Uterus (tissue), 4 donors: ENCODE data around the gene KAT5. TPM values are rescaled to one million over a fixed set of nuclear protein-coding genes. Genes with fewer than 3 reads are reported as not detected.

ENCODE experiments used
- small RNA-seq: library from RNA; depleted of rRNA; stranded (forward); fragments of <200 nt; gene quantifications from one replicate; pipeline ENCODE3, GENCODE V24; 2016
- total RNA-seq, 4 donors: library from RNA; depleted of rRNA in 3 of 4; stranded (reverse); fragments of >200 nt in 3 of 4; gene quantifications; one replicate each; pipeline versions ENCODE4 v1.1.0 to v1.2.4, GENCODE V29; 2014 to 2023
- donor health status: DM: yes; HTN: yes; CAD: no.

Gene KAT5
- total RNA-seq, 4 donors from 2014 or later: 37.1 to 113 (median 81.5) TPM

Small RNAs within 50 kb of the gene (small RNA-seq; reads per million reads assigned to genes)
- gene RN7SL309P: not detected

Other genes starting within 250 kb of the KAT5 start
- over 10,000 TPM in 3 of 4 donors, 1,000 to 10,000 TPM in 1; 6,732 to 19,335 (median 13,886) TPM for gene MALAT1, start 213.2 kb upstream of the KAT5 start, total RNA-seq
- 100 to 1,000 TPM in 1 of 4 donors, 10 to 100 TPM in 3; 28.8 to 101 (median 70.1) TPM for gene SCYL1, start 187.2 kb upstream of the KAT5 start, total RNA-seq
- 100 to 1,000 TPM; 131 to 240 (median 217) TPM for gene LTBP3, start 153.9 kb upstream of the KAT5 start, total RNA-seq
- gene ZNRD2, start 141.8 kb upstream of the KAT5 start, total RNA-seq: 10 to 100 TPM; 12.3 to 42.6 (median 31.6) TPM
- gene FAM89B, start 139.7 kb upstream of the KAT5 start, total RNA-seq: 10 to 100 TPM; 13.9 to 83.0 (median 40.8) TPM
- gene EHBP1L1, start 136.2 kb upstream of the KAT5 start, total RNA-seq: 100 to 1,000 TPM in 1 of 4 donors, 10 to 100 TPM in 3; 44.2 to 159 (median 69.5) TPM
- gene KCNK7, start 116.5 kb upstream of the KAT5 start, total RNA-seq: 1 to 10 TPM in 1 of 4 donors, under 1 TPM in 1, not detected in 2; 0.26 to 5.8 TPM
- gene MAP3K11, start 98.0 kb upstream of the KAT5 start, total RNA-seq: 100 to 1,000 TPM in 1 of 4 donors, 10 to 100 TPM in 3; 22.1 to 139 (median 51.8) TPM
- gene PCNX3, start 96.5 kb upstream of the KAT5 start, total RNA-seq: 10 to 100 TPM in 3 of 4 donors, 1 to 10 TPM in 1; 6.8 to 47.4 (median 24.6) TPM
- 10 to 100 TPM; 11.2 to 60.1 (median 27.0) TPM for gene SIPA1, start 74.2 kb upstream of the KAT5 start, total RNA-seq
- 10 to 100 TPM in 3 of 4 donors, 1 to 10 TPM in 1; 6.7 to 97.1 (median 36.5) TPM for gene RELA, start 49.3 kb upstream of the KAT5 start, total RNA-seq
- 100 to 1,000 TPM in 1 of 4 donors, 10 to 100 TPM in 3; 35.2 to 107 (median 65.4) TPM for gene RNASEH2C, start 8.5 kb downstream of the KAT5 start, total RNA-seq
- 10 to 100 TPM in 1 of 4 donors, 1 to 10 TPM in 3; 2.4 to 17.1 (median 5.7) TPM for gene AP5B1, start 68.7 kb downstream of the KAT5 start, total RNA-seq
- 1 to 10 TPM in 1 of 4 donors, not detected in 3; 1.0 TPM for gene OVOL1, start 74.8 kb downstream of the KAT5 start, total RNA-seq
- gene SNX32, start 121.7 kb downstream of the KAT5 start, total RNA-seq: 1 to 10 TPM in 1 of 4 donors, under 1 TPM in 1, not detected in 2; 0.58 to 2.6 TPM
- 100 to 1,000 TPM; 227 to 514 (median 399) TPM for gene CFL1, start 145.9 kb downstream of the KAT5 start, total RNA-seq
- gene MUS81, start 148.2 kb downstream of the KAT5 start, total RNA-seq: 100 to 1,000 TPM in 1 of 4 donors, 10 to 100 TPM in 3; 28.8 to 108 (median 75.0) TPM
- 100 to 1,000 TPM in 1 of 4 donors, 10 to 100 TPM in 3; 56.1 to 165 (median 87.3) TPM for gene EFEMP2, start 160.5 kb downstream of the KAT5 start, total RNA-seq
- 1 to 10 TPM in 1 of 4 donors, under 1 TPM in 1, not detected in 2; 0.62 to 3.6 TPM for gene CTSW, start 167.6 kb downstream of the KAT5 start, total RNA-seq
- 100 to 1,000 TPM in 1 of 4 donors, 10 to 100 TPM in 3; 39.7 to 239 (median 52.2) TPM for gene FIBP, start 176.2 kb downstream of the KAT5 start, total RNA-seq
- gene CCDC85B, start 178.4 kb downstream of the KAT5 start, total RNA-seq: 100 to 1,000 TPM in 1 of 4 donors, 10 to 100 TPM in 3; 22.3 to 141 (median 54.5) TPM
- 1 to 10 TPM in 2 of 4 donors, not detected in 2; 2.9 to 3.9 TPM for gene FOSL1, start 188.1 kb downstream of the KAT5 start, total RNA-seq
- gene C11orf68, start 206.8 kb downstream of the KAT5 start, total RNA-seq: 10 to 100 TPM; 11.5 to 53.0 (median 29.7) TPM
- gene DRAP1, start 207.2 kb downstream of the KAT5 start, total RNA-seq: 10 to 100 TPM in 3 of 4 donors, 1 to 10 TPM in 1; 9.2 to 83.0 (median 60.6) TPM
- gene TSGA10IP, start 233.2 kb downstream of the KAT5 start, total RNA-seq: not detected
- gene SART1, start 249.5 kb downstream of the KAT5 start, total RNA-seq: 10 to 100 TPM; 10.3 to 77.9 (median 30.5) TPM